Fibroblast of skin of abdomen (primary cell): ENCODE results near the gene BRIP1.

Experiments used
- DNase-seq: peaks from one replicate; pipeline ENCODE4 v3.0.0-alpha.2; 2013

BRIP1 gene

GRCh38 chr17:61757168-61757567 is 106.2 kb downstream of the BRIP1 start:
- no peak for DNase-seq

- peak; percentile 2 for DNase-seq
Measured at GRCh38 chr17:61756561-61756960, 106.8 kb downstream of the BRIP1 start.

GRCh38 chr17:61755668-61756067 is 107.7 kb downstream of the BRIP1 start:
- DNase-seq = no peak

GRCh38 chr17:61755078-61755477 is 108.2 kb downstream of the BRIP1 start:
- no peak for DNase-seq

- no peak for DNase-seq
Measured at GRCh38 chr17:61754124-61754523, 109.2 kb downstream of the BRIP1 start.

GRCh38 chr17:61753696-61754095 is 109.6 kb downstream of the BRIP1 start:
- DNase-seq = no peak

GRCh38 chr17:61750656-61751055 is 112.7 kb downstream of the BRIP1 start:
- DNase-seq = no peak

GRCh38 chr17:61749823-61750404 is 113.4 kb downstream of the BRIP1 start:
- no peak for DNase-seq

GRCh38 chr17:61746248-61746985 is 116.9 kb downstream of the BRIP1 start:
- DNase-seq = no peak

- DNase-seq = no peak
Measured at GRCh38 chr17:61744804-61745203, 118.5 kb downstream of the BRIP1 start.

GRCh38 chr17:61744252-61744651 is 119.1 kb downstream of the BRIP1 start:
- DNase-seq = no peak

- no peak for DNase-seq
Measured at GRCh38 chr17:61743766-61744165, 119.6 kb downstream of the BRIP1 start.

GRCh38 chr17:61739002-61739401 is 124.3 kb downstream of the BRIP1 start:
- DNase-seq = no peak

GRCh38 chr17:61738249-61738648 is 125.1 kb downstream of the BRIP1 start:
- no peak for DNase-seq

GRCh38 chr17:61737820-61738219 is 125.5 kb downstream of the BRIP1 start:
- DNase-seq = no peak

- no peak for DNase-seq
Measured at GRCh38 chr17:61736438-61736837, 126.9 kb downstream of the BRIP1 start.

- DNase-seq = no peak
Measured at GRCh38 chr17:61735807-61736206, 127.5 kb downstream of the BRIP1 start.

- no peak for DNase-seq
Measured at GRCh38 chr17:61734466-61734865, 128.9 kb downstream of the BRIP1 start.

- no peak for DNase-seq
Measured at GRCh38 chr17:61734012-61734411, 129.3 kb downstream of the BRIP1 start.

GRCh38 chr17:61733021-61733420 is 130.3 kb downstream of the BRIP1 start:
- DNase-seq = no peak

- DNase-seq = no peak
Measured at GRCh38 chr17:61732169-61732568, 131.2 kb downstream of the BRIP1 start.

GRCh38 chr17:61731330-61731729 is 132.0 kb downstream of the BRIP1 start:
- no peak for DNase-seq

GRCh38 chr17:61729690-61730268 is 133.5 kb downstream of the BRIP1 start:
- DNase-seq = no peak

- DNase-seq = no peak
Measured at GRCh38 chr17:61728297-61728836, 135.0 kb downstream of the BRIP1 start.
